HG03342 (cell line): ENCODE measurements around the gene PNP.
"Not testable (repeated sequence)": the region's sequence is repeated elsewhere in the genome, so short reads cannot be mapped to it uniquely, and the experiment has no call there.

Experiments used
- ATAC-seq: cut with Tn5 transposase; IDR thresholded peaks from one replicate; pipeline ENCODE4 v1.9.1; 2021; ENCODE audit warnings: mild to moderate bottlenecking, moderate library complexity; ENCODE audit not compliant: unreplicated experiment

Gene PNP

GRCh38 chr14:20489093-20489994, 20.1 kb downstream of the PNP start:
- peak; percentile 59 for ATAC-seq

GRCh38 chr14:20490563-20490962, 21.4 kb downstream of the PNP start:
- ATAC-seq: no peak

GRCh38 chr14:20492486-20492885, 23.3 kb downstream of the PNP start:
- ATAC-seq: no peak

- no peak for ATAC-seq
Measured at GRCh38 chr14:20493634-20494033, 24.4 kb downstream of the PNP start.

- no peak for ATAC-seq
Measured at GRCh38 chr14:20494935-20495766, 25.9 kb downstream of the PNP start.

GRCh38 chr14:20498622-20499021, 29.4 kb downstream of the PNP start:
- no peak for ATAC-seq

- no peak for ATAC-seq
Measured at GRCh38 chr14:20499108-20499507, 29.9 kb downstream of the PNP start.

GRCh38 chr14:20499881-20500280, 30.7 kb downstream of the PNP start:
- ATAC-seq: no peak

GRCh38 chr14:20501346-20501745, 32.1 kb downstream of the PNP start:
- ATAC-seq: no peak

- no peak for ATAC-seq
Measured at GRCh38 chr14:20503898-20504297, 34.7 kb downstream of the PNP start.

- not testable (repeated sequence) for ATAC-seq
Measured at GRCh38 chr14:20506276-20506675, 37.1 kb downstream of the PNP start.

GRCh38 chr14:20506752-20507151, 37.5 kb downstream of the PNP start:
- not testable (repeated sequence) for ATAC-seq

- not testable (repeated sequence) for ATAC-seq
Measured at GRCh38 chr14:20507537-20507936, 38.3 kb downstream of the PNP start.

GRCh38 chr14:20508367-20508766, 39.2 kb downstream of the PNP start:
- no peak for ATAC-seq

GRCh38 chr14:20512177-20512905, 43.1 kb downstream of the PNP start:
- ATAC-seq: no peak

- ATAC-seq: no peak
Measured at GRCh38 chr14:20515846-20516245, 46.6 kb downstream of the PNP start.

- no peak for ATAC-seq
Measured at GRCh38 chr14:20516921-20517320, 47.7 kb downstream of the PNP start.

GRCh38 chr14:20522332-20522731, 53.1 kb downstream of the PNP start:
- ATAC-seq: no peak

- ATAC-seq: no peak
Measured at GRCh38 chr14:20524027-20524426, 54.8 kb downstream of the PNP start.
